Pancreas (tissue), 10 donors: ENCODE results near the gene RRAGD. TPM values are rescaled to one million over a fixed set of nuclear protein-coding genes. Genes with fewer than 3 reads are reported as not detected.

Experiments used
- ATAC-seq, 4 donors: fragments of 200-7000 bp; cut with Tn5 transposase; one replicate each; pipeline versions ENCODE4 v1.8.0 to v1.9.1; 2020; ENCODE audit warnings: mild to moderate bottlenecking in 4 of 4, moderate library complexity in 4 of 4
- DNase-seq, 6 donors: peaks; one replicate each; pipeline ENCODE4 v3.0.0-alpha.2; 2020
- FAIRE-seq: peaks from 2 replicates; lab custom pipeline; 2012; peaks lifted over from hg19 to GRCh38; lab: Jason Lieb, UNC
- H3K27ac ChIP-seq, 4 donors: fragments of 200-600 bp; sonication (generic); 1 replicate in 3 of 4; 2 replicates in 1 of 4; pipeline versions ENCODE4 v1.5.0 to v1.8.0; 2020
- H3K27me3 ChIP-seq, 4 donors: fragments of 200-600 bp; one replicate each; pipeline ENCODE4 v1.8.0; 2021
- H3K36me3 ChIP-seq, 3 donors: fragments of 200-600 bp; sonication (generic) in 1 of 3; one replicate each; pipeline versions ENCODE4 v1.5.0 to v1.8.0; 2020 to 2021
- H3K4me1 ChIP-seq, 3 donors: fragments of 200-600 bp; one replicate each; pipeline ENCODE4 v1.8.0; 2021
- H3K4me3 ChIP-seq, 4 donors: fragments of 200-600 bp; sonication (generic) in 2 of 4; one replicate each; pipeline versions ENCODE4 v1.5.0 to v1.8.0; 2020 to 2021
- H3K9me3 ChIP-seq, 4 donors: fragments of 200-600 bp; one replicate each; pipeline ENCODE4 v1.8.0; 2021
- WGBS, 2 donors: extraction: QIAGEN DNeasy Blood & Tissue Kit; methylation state at CpG; one replicate each; pipeline ENCODE4 v1.1.7; 2013; 5-methylcytosine and 5-hydroxymethylcytosine counted together
- intact Hi-C, 3 donors: fragments of 100-400 bp; cut with DNase I; formaldehyde crosslinking; loops; one replicate each; pipeline versions ENCODE4 v1.11.1 to v1.14.2; 2022
- polyA plus RNA-seq, 2 donors: library from polyadenylated mRNA; stranded (reverse); fragments of 200-250 nt; gene quantifications; one replicate each; pipeline ENCODE4 v1.2.3, GENCODE V29; 2013
- total RNA-seq, 6 donors: library from RNA; stranded (reverse); fragmentation: NEBNext Ultra II Directional in 4 of 6; extraction: Animal tissue kit (Norgen Biotek cat#: 25700) in 4 of 6; gene quantifications; one replicate each; pipeline versions ENCODE4 v1.2.1 to v1.2.4, GENCODE V29; 2021 to 2023
- TF ChIP-seq, protein P1 (sequence below), 4 donors: fragments of 200-600 bp; sonication (generic) in 3 of 4; IDR thresholded peaks; one replicate each; pipeline versions ENCODE4 v1.5.0 to v1.8.0; 2021; ENCODE audit warnings: antibody characterized with exemption in 4 of 4
- donor health status: healthy with polysubstance abuse.
- donor health status: DM: no; HTN: no; CAD: no; lungs with moderate emphysema.
- donor health status: DM: no; HTN: no; CAD: no.
- donor health status: control.
- donor health status: control.
- donor health status: Bipolar disorder and iron deficiency.
- donor health status: DM: yes; HTN: yes; CAD: no.
- donor health status: DM: no; HTN: no; CAD: no.
- donor health status: DM: no; HTN: no; CAD: no.
- donor health status: DM: yes; HTN: yes; CAD: no.

RRAGD gene
- total and polyA plus RNA-seq, 8 donors: 2.8 to 15.4 (median 10.2) TPM

DNA sequence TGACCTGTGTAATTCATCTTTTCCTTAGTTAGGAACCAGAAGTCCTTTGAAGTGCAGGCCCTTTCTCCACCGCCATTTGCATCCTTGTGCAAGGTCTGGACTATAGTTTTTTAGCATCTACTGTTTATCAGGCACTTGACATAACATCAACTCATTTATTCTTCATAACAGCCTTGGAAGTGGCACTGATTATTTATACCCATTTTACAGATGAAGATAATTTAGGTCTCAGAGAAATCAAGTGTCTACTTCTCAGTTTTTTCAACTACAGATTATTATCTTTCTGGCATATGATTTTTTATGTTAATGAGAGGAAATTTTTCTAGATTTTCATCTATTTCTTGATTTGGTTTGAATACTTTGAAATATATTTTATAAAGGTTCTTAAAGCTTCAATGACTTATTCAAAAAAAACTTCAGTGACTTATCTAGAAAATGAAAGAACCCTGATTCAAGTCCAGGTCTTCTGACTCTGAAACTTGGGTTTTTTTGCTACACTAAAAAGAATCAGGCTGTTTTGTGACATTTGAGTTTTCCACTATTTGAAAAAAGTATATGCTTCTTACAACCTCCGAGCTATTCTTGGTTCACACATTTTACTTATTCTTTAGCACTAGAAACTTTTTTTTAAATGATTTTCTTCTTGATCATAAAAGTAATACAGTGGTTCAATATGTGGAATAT, 56.4 kb downstream of the RRAGD start:
- Histone ChIP-seq H3K4me1 (peaks cover 0 to 4% (median 0%) of the 10 kb centered on the region in 3 donors), H3K9me3 (no peaks in the 10 kb centered on the region), H3K27ac (no peak overlapping the region), H3K4me3 (no peak overlapping the region), H3K27me3 (no peaks in the 10 kb centered on the region), H3K36me3 (no peaks in the 10 kb centered on the region)
- no peak for DNase-seq
- no peak for ATAC-seq
- intact Hi-C loops: no loop called here
- WGBS, 2 donors: 94 to 97% methylated on average over 2 of the region's 2 CpGs
- TF ChIP-seq, protein P1, sequence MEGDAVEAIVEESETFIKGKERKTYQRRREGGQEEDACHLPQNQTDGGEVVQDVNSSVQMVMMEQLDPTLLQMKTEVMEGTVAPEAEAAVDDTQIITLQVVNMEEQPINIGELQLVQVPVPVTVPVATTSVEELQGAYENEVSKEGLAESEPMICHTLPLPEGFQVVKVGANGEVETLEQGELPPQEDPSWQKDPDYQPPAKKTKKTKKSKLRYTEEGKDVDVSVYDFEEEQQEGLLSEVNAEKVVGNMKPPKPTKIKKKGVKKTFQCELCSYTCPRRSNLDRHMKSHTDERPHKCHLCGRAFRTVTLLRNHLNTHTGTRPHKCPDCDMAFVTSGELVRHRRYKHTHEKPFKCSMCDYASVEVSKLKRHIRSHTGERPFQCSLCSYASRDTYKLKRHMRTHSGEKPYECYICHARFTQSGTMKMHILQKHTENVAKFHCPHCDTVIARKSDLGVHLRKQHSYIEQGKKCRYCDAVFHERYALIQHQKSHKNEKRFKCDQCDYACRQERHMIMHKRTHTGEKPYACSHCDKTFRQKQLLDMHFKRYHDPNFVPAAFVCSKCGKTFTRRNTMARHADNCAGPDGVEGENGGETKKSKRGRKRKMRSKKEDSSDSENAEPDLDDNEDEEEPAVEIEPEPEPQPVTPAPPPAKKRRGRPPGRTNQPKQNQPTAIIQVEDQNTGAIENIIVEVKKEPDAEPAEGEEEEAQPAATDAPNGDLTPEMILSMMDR (IDR thresholded peaks at IDR 0.05): no peak
- no peak for FAIRE-seq

GRCh38 chr6:89353702-89354392, 58.2 kb downstream of the RRAGD start:
- TF ChIP-seq, protein P1 (IDR thresholded peaks at IDR 0.05): no peak
- ATAC-seq (no peak), DNase-seq (no peak), FAIRE-seq (no peak)
- Histone ChIP-seq H3K36me3 (no peaks in the 10 kb centered on the region), H3K27ac (no peak overlapping the region), H3K9me3 (no peaks in the 10 kb centered on the region), H3K4me3 (peak overlapping the region in 1 of 4 donors; percentile 64), H3K4me1 (peaks cover 0 to 15% (median 0%) of the 10 kb centered on the region in 3 donors), H3K27me3 (no peaks in the 10 kb centered on the region)
- WGBS, 2 donors: 90 to 98% methylated on average over 2 of the region's 2 CpGs
- intact Hi-C loops: no loop called here

DNA sequence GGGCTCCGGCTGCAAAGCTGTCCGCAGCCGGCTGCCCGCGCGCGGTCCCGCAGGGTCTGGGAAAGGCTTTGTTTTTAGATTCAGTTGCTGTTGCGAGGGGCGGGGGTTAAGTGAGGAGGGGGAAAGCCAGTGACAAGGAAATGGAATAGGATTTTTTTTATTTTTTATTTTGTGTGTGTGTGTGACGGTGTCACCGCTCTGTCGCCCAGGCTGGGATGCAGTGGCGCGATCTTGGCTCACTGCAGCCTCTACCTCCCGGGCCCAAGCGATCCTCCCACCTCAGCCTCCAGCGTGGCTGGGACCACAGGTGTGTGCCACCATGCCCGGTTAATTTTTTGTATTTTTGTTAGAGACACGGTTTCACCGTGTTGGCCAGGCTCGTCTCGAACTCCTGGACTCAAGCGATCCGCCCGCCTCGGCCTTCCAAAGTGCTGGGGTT, 58.9 kb downstream of the RRAGD start:
- peak overlapping the region; percentile 96 to 99 (median 98) for H3K27ac ChIP-seq
- H3K9me3 ChIP-seq: no peaks in the 10 kb centered on the region
- ATAC-seq (peak in 1 of 4 donors; percentile 1), DNase-seq (no peak), FAIRE-seq (no peak)
- H3K4me3 ChIP-seq: peak overlapping the region; percentile 60 to 84 (median 70)
- 50 to 52% methylated on average over 27 of the region's 27 CpGs for WGBS, 2 donors
- no peaks in the 10 kb centered on the region for H3K36me3 ChIP-seq
- TF ChIP-seq, protein P1 (IDR thresholded peaks at IDR 0.05): no peak
- no peaks in the 10 kb centered on the region for H3K27me3 ChIP-seq
- intact Hi-C loops: no loop called here
- peaks cover 0 to 23% (median 4%) of the 10 kb centered on the region in 3 donors for H3K4me1 ChIP-seq

DNA sequence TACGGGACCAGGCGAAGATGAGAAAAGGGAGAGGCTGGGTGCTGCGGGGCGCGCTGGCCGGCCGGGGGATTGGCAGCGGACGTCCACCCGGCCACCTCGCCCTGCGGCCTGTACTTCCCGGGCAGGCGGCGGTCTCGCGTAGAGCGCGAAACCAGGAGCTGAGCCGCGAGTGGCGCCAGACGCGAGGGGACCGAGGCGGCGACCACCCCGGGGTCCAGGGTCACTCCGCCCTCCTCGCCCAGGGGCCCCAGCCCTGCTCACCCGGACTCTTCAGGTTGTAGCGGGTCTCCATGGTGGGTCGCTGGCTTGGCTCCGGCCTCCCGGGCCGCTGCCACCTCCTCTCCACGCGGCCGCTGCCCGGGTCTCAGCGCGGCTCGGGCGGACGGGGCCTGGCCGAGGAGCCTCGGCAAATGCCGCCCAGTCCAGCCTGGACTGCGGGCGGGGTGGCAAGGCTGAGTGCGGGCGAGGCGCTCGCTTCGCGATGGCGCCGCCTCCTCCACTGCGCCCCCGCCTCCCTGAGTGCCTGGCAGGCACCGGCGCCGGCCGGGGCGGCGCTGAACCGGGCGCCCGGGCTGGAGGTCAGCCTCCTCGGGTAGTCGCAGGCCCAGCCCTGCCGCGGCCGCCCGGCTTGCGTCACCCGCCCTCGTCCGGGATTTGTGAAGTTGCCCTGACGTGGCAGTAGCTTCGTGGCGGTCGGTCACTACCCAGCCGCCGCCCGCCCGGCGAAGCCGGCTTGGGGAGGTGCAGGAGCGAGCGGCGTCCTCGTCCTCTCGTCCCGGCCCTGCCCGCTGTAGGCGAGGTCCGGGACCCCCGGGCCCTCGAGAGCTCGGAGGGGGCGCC, 59.6 kb downstream of the RRAGD start, which contains the start of gene UBE2J1:
TSS of gene UBE2J1 (minus strand) at position 445 of the 840 bp plus-strand sequence. CDS start at position 292, 153 bp downstream.
- TF ChIP-seq, protein P1 (IDR thresholded peaks at IDR 0.05): no peak
- H3K27ac ChIP-seq: peak within 1 kb of the TSS; percentile 96 to 99 (median 98)
- H3K36me3 ChIP-seq: no peaks in the 10 kb centered on the region
- H3K4me3 ChIP-seq: peak within 1 kb of the TSS; percentile 60 to 84 (median 70)
- ATAC-seq: peak; percentile 91 to 96 (median 95)
- H3K4me1 ChIP-seq: peaks cover 5 to 27% (median 6%) of the 10 kb centered on the region in 3 donors
- peak; percentile 93 to 98 (median 96) for DNase-seq
- no peaks in the 10 kb centered on the region for H3K27me3 ChIP-seq
- H3K9me3 ChIP-seq: no peaks in the 10 kb centered on the region
- FAIRE-seq: no peak
- WGBS, 2 donors: 0% methylated on average over 79 to 102 of the region's 102 CpGs
- intact Hi-C loops: no loop called here
